Right ventricle myocardium inferior (tissue), 1 donor: Measurements from ENCODE around the gene MAFB. TPM values are rescaled to one million over a fixed set of nuclear protein-coding genes. Genes with fewer than 3 reads are reported as not detected.
A peak's percentile ranks its signal among the peaks of the same experiment; 100 is the strongest.

Experiments used
- ATAC-seq: fragments of 200-7000 bp; cut with Tn5 transposase; one replicate; pipeline ENCODE4 v1.9.1; 2020; ENCODE audit warnings: mild to moderate bottlenecking, moderate library complexity
- DNase-seq: peaks from one replicate; pipeline ENCODE4 v3.0.0; 2021; ENCODE audit errors: missing footprints
- intact Hi-C: fragments of 100-400 bp; cut with DNase I; formaldehyde crosslinking; loops from one replicate; pipeline ENCODE4 v1.11.0; 2022
- total RNA-seq: library from RNA; stranded (reverse); fragmentation: NEBNext Ultra II Directional; extraction: Animal tissue kit (Norgen Biotek cat#: 25700); gene quantifications from one replicate; pipeline ENCODE4 v1.2.1, GENCODE V29; 2021
- donor health status: DM: no; HTN: yes; CAD: no; lungs with severe emphysema.

Gene MAFB
- total RNA-seq, 1 donor from 2014 or later, result 17.7 TPM

DNA sequence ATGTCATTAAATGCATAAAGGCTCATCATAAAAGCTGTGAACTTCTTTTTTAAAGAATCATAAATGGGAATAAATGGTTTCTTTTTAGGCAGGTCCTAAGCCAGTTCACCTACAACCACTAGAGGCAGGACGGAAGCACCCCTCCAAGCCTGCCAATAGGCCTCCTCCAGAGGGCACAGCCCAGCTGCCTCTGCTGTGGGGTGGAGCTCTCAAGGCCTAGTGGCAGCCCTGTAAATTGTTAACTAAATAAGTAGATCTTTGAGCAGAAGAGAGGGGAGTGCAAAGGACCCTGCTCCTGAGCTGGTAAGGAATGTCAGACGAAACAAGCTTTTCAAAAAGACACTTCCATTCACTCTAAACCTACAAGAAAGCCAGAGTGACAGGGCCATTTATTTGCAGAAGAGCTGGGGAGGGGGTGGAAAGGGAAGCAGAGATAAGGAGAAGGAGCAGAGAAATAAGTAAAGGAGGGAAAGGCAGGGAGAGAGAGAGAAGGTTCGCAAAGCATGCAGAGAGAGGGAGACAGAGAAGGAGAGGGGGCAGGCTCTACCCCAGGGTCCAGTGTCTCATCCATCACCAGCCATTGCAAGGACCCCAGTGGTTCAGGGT lies 18.0 kb upstream of the MAFB start:
- intact Hi-C loops, result no loop called here
- DNase-seq (no peak), ATAC-seq (no peak)

DNA sequence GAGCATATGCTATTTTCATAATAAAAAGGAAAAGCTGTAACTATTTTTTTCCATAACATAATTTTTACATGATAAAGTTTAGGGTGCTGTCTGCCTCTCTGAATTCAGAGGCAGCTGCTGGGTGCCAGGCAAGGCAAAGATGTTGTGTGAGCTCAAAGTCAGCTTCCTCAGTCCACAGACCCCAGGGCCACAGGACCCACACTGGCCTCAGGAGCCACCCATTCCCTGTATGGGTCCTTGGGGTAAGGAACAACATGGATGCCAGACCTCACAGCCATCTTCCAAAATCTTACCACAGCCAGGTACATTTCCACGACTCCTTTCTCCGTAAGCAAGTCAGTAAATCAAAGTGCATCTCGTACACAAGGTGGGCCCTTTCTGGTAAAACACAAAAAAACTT lies 16.4 kb upstream of the MAFB start:
- intact Hi-C loops, result no loop called here
- ATAC-seq (no peak), DNase-seq (no peak)

GRCh38 chr20:40704828-40705227 lies 15.8 kb upstream of the MAFB start:
- ATAC-seq, result no peak
- DNase-seq, result no peak
- intact Hi-C loops, result no loop called here

DNA sequence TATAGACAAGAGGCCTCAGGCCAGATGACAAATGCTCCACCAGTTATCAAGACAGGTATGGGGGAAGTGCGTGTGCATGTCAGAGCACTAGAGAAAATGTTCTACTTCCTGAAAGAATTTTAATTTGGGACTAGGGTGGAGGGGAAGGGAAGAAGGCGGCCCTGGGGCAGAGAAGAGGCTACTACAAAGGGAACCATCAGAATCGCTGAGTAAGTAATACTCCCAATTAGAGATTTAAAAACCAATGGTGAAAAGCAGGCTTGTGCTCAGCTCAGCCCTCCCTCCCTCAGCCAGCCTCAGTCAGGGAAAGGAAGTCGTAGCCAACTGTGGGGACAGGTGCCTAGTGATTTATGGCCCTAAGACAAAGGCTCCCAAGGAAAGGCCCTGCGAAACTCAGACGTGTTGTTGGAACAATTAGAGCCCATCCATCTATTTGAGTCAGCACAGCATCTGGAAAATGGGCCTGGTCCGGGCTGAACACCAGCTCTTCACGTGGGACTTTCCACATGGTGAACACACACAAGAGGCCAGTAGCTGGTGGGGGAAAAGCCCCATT lies 15.0 kb upstream of the MAFB start:
- peak; percentile 46 for ATAC-seq
- intact Hi-C loops, result no loop called here
- DNase-seq, result no peak

DNA sequence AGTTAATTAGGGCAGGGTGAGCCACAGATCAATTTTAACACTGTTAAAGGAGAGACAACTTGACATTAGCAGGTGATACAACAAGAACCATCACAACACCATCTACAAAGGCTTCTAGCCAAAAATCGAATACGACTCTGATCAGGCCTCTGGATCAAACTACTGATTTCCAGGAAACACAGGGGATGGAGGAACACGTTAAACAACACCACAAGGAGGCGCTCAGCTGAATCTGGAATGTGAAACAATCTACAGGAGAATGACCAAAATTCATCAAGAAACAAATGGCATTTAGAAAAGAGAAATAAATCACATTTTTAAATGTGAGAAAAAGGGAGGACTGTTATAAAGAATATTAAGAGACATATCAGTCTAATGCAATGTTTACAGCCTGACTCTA lies 13.5 kb upstream of the MAFB start:
- no peak for DNase-seq
- ATAC-seq, result no peak
- intact Hi-C loops, result no loop called here

GRCh38 chr20:40698744-40699143 lies 9.7 kb upstream of the MAFB start:
- no peak for ATAC-seq
- DNase-seq, result no peak

DNA sequence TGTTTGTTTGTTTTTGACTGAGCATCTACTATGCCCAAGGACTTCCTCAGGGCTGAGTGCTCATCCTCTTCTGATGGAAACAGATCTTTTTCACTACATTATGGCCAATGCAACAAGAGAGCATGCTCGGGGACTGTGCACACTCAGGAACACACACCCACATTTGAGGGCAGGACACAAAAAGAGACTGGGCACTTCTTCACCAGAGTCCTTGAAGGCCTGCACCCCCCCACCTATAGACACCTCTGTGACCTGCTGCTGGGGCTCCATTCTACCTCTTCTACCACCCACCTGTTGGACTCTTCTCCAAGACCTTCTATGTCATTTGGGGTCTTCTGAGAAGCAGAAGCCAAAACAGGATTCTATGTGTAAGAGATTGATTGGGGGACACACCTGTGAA lies 9.2 kb upstream of the MAFB start:
- intact Hi-C loops, result loop anchor here (10.0 kb wide), 1 partner anchor 1583 kb away; no protein-coding TSS in a partner anchor
- DNase-seq (no peak), ATAC-seq (no peak)

More at GRCh38 chr20:40698744-40699143, 9.7 kb upstream of the MAFB start:
- intact Hi-C loops, result loop anchor here (10.0 kb wide), 1 partner anchor 1584 kb away; no protein-coding TSS in a partner anchor

DNA sequence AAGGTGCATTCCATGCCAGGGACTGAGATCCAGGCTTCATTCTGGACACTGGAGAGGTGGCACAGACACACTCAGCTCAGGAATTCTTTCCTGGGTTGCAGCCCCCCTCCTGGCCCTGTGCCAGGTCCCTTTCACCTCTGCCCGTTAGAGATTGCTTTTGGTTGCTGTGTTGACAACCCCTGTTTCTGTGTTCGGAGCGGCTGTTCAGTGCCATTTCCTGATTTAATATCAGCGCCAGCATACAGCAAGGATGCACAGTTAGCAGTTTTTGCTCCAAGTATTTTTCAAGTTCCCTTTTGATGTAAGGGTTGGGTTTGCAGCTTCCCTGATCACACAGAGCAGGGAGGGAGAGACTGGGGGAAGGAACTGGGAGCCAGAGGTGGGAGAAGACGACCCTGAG lies 8.5 kb upstream of the MAFB start:
- peak; percentile 49 for ATAC-seq
- intact Hi-C loops, result loop anchor here (10.0 kb wide), 1 partner anchor 1583 kb away; no protein-coding TSS in a partner anchor
- DNase-seq, result no peak

- DNase-seq (no peak), ATAC-seq (no peak)
- intact Hi-C loops, result loop anchor here (10.0 kb wide), 1 partner anchor 1580 kb away; no protein-coding TSS in a partner anchor
These were observed 6.2 kb upstream of the MAFB start for GRCh38 chr20:40695214-40695613.

- no peak for DNase-seq
- no peak for ATAC-seq
- intact Hi-C loops, result loop anchor here (5.0 to 10.0 kb wide), 2 partner anchors 1427 to 1579 kb away; no protein-coding TSS in a partner anchor
These were observed 5.2 kb upstream of the MAFB start for GRCh38 chr20:40694246-40694645.

GRCh38 chr20:40692240-40693011 lies 3.4 kb upstream of the MAFB start:
- intact Hi-C loops, result loop anchor here (5.0 to 10.0 kb wide), 2 partner anchors 1425 to 1578 kb away; no protein-coding TSS in a partner anchor
- ATAC-seq (no peak), DNase-seq (no peak)

DNA sequence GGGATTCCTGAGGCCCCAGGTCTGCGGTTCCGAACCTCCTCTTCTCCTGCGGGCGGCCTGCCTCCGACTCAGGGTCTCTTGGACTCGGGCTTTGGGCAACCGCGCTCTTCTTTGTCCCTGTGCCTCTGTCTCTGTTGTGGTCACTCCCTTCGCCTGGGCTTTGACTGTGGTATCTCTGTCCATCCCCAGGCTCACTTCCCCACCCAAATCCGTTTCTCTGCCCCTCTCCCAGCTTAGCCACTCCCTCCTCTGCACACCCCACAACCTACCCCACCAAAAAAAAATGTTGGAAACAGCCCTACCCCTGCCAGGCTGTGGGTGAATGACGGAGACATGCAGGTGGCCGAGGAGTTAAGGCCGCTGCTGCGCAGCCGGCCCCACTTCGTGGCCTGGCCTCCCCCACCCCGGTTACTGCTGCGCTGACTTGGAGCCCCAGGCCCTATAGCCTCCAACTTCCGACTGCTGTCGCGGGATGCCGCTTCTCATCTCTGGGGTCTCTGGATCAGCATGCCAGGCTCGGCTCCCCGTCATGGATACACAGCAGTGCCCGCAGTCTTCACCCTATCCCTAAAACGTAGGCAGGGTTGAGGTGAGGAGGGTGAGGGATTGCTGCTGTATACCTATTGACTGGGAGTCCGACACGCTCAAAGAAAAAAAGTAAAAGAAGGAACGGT lies 2.7 kb upstream of the MAFB start:
- intact Hi-C loops, result loop anchor here (2.0 to 10.0 kb wide), 3 partner anchors 531 to 1577 kb away; no protein-coding TSS in a partner anchor
- peak; percentile 62 for DNase-seq

GRCh38 chr20:40690836-40691565 lies 2.0 kb upstream of the MAFB start:
- no peak for ATAC-seq
- peak; percentile 64 for DNase-seq
- intact Hi-C loops, result loop anchor here (2.0 to 10.0 kb wide), 3 partner anchors 530 to 1576 kb away; no protein-coding TSS in a partner anchor

More for the DNA sequence above, 2.7 kb upstream of the MAFB start:
- ATAC-seq, result no peak

GRCh38 chr20:40689943-40690835 lies 1.2 kb upstream of the MAFB start:
- intact Hi-C loops, result loop anchor here (1.0 to 10.0 kb wide), 7 partner anchors 225 to 1575 kb away; no protein-coding TSS in a partner anchor
- peak; percentile 58 for ATAC-seq
- DNase-seq, result peak; percentile 97

GRCh38 chr20:40688129-40689099 lies 622 bp downstream of the MAFB start:
- intact Hi-C loops, result loop anchor here (1.0 to 10.0 kb wide), 4 partner anchors 224 to 801 kb away; no protein-coding TSS in a partner anchor
- DNase-seq (peak; percentile 77), ATAC-seq (peak; percentile 3)
